ENCODE data around the gene SLC6A9.

GRCh38 chr1:44021156-44021555 is 10.1 kb downstream of the SLC6A9 start:
- TF ChIP-seq CTCF (IDR thresholded peaks at IDR 0.05): no peak
- no peak for TF ChIP-seq POLR2A (IDR thresholded peaks at IDR 0.05)
